Astrocyte of the cerebellum (primary cell): ENCODE results near the gene NT5C1B.

ENCODE experiments used
- DNase-seq: peaks from one replicate; pipeline ENCODE4 v3.0.0-alpha.2; 2011; ENCODE audit warnings: low read depth
- H3K4me3 ChIP-seq: 2 replicates; pipeline ENCODE4 v1.5.1; 2011; ENCODE audit warnings: mild to moderate bottlenecking, low read depth, low read length, moderate library complexity
- CTCF ChIP-seq: IDR thresholded peaks from 2 replicates; pipeline ENCODE4 v1.5.1; 2012; ENCODE audit warnings: low read length, low read depth, moderate library complexity, mild to moderate bottlenecking; ENCODE audit errors: missing control alignments
- in situ Hi-C: cut with HindIII; loops from 2 replicates; pipeline ENCODE4 v1.10.0; 2017; ENCODE audit warnings: low sequenced_read_pairs

Gene NT5C1B

GRCh38 chr2:18540872-18541271 lies 48.5 kb downstream of the NT5C1B start:
- in situ Hi-C loops = no loop called here
- TF ChIP-seq CTCF = no peak
- DNase-seq = no peak
- H3K4me3 ChIP-seq = no peak overlapping the region

- DNase-seq = no peak
- H3K4me3 ChIP-seq = no peak overlapping the region
- in situ Hi-C loops = no loop called here
- TF ChIP-seq CTCF = no peak
Measured at GRCh38 chr2:18536697-18537096, 52.7 kb downstream of the NT5C1B start.

- no peak for DNase-seq
- no peak for TF ChIP-seq CTCF
- no peak overlapping the region for H3K4me3 ChIP-seq
- in situ Hi-C loops = no loop called here
Measured at GRCh38 chr2:18536100-18536499, 53.3 kb downstream of the NT5C1B start.

- in situ Hi-C loops = no loop called here
- H3K4me3 ChIP-seq = no peak overlapping the region
- no peak for TF ChIP-seq CTCF
- no peak for DNase-seq
Measured at GRCh38 chr2:18531194-18531593, 58.2 kb downstream of the NT5C1B start.

GRCh38 chr2:18527822-18528221 lies 61.5 kb downstream of the NT5C1B start:
- no peak for DNase-seq
- H3K4me3 ChIP-seq = no peak overlapping the region
- no peak for TF ChIP-seq CTCF
- in situ Hi-C loops = no loop called here

GRCh38 chr2:18527326-18527725 lies 62.0 kb downstream of the NT5C1B start:
- in situ Hi-C loops = no loop called here
- DNase-seq = no peak
- no peak overlapping the region for H3K4me3 ChIP-seq
- TF ChIP-seq CTCF = no peak

- no peak for TF ChIP-seq CTCF
- no peak overlapping the region for H3K4me3 ChIP-seq
- DNase-seq = no peak
- in situ Hi-C loops = no loop called here
Measured at GRCh38 chr2:18526429-18526828, 62.9 kb downstream of the NT5C1B start.
